Fibroblast of the conjunctiva (primary cell): ENCODE results near the gene MCM8.

ENCODE experiments used
- DNase-seq: peaks from one replicate; pipeline ENCODE4 v3.0.0-alpha.2; 2010; ENCODE audit warnings: low read depth

The MCM8 gene

GRCh38 chr20:5950271-5951031, at the start of gene MCM8, which contains the start of gene TRMT6:
Gene MCM8 (plus strand): TSS chr20:5950652. CDS start chr20:5952016, 1,364 bp downstream.
Gene TRMT6 (minus strand): TSS chr20:5950533. CDS start chr20:5950405, 128 bp downstream.
- DNase-seq = peak; percentile 90

- no peak for DNase-seq
These were observed 49.5 kb upstream of the MCM8 start for GRCh38 chr20:5900908-5901307.

DNA sequence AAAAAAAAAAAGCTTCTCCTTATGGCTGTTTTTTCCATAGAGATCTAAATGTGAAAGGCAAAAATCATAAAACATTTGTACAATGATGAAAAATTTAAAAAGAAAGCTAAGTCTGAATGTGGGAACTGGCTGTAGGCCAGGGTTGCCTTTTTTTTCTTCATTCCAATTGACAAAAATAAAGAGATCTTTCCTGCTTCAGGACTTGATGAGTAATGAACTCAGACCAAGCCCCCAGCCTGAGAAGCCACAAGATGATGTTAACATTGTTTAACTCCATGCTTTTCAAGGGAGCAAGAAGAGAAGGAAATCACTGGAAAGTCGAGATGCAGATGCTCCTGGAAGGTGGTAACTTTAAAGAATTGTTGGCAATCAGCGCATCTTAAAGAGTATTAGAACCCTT, 41.5 kb upstream of the MCM8 start:
- DNase-seq = no peak

GRCh38 chr20:5910186-5910585, 40.3 kb upstream of the MCM8 start:
- no peak for DNase-seq

- no peak for DNase-seq
These were observed 37.3 kb upstream of the MCM8 start for GRCh38 chr20:5913166-5913565.

DNA sequence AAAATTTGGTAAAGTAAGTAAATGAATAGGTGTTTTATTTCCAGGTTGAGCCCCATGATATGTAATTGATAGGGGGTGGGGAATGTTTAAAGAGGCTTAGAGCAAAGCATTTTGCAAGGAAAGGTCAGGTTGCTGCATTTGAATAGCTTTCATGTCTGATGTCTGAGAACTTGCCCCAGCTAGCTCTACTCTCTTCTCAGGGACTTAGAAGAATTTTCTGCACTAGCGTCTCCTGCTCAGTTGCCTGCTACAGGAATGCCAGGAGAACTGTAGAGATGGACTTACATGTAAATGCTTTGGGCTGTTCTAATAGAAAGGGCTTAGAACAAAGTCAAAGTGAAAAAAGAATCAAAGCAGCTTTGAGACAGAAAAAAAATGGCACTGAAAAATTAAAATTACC, 35.6 kb upstream of the MCM8 start:
- no peak for DNase-seq

- DNase-seq = peak; percentile 1
These were observed 31.4 kb upstream of the MCM8 start for GRCh38 chr20:5918856-5919625.

GRCh38 chr20:5919626-5920544, 30.6 kb upstream of the MCM8 start:
- no peak for DNase-seq

GRCh38 chr20:5920581-5920980, 29.9 kb upstream of the MCM8 start:
- no peak for DNase-seq

DNA sequence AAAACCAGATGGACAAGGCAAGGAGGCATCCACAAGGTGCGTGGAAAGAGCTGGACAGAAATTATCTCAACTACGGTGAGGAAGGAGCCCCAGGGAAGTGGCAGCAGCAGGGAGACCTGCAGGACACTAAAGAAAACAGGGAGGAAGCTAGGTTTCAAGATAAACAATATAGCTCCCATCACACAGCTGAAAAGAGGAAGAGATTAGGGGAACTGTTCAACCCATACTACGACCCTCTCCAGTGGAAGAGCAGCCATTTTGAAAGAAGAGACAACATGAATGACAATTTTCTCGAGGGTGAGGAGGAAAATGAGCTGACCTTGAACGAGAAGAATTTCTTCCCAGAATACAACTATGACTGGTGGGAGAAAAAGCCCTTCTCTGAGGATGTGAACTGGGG, 27.0 kb upstream of the MCM8 start:
- DNase-seq = no peak

DNA sequence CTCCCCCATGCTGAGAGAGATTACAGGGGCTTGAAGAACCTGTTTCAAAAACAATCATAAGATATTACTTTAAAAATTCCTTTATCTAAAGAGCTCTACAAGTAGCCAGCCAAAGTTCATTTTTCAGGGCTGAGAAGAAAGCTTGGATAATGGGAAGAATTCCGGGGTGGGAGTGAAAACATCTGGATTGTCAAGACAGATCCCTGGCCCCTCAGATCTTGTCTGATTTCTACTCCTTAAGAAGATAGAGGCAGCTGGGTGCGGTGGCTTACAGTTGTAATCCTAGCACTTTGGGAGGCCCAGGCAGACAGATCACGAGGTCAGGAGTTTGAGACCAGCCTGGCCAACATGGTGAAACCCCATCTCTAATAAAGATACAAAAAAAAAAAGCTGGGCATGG, 24.9 kb upstream of the MCM8 start:
- DNase-seq = no peak

- no peak for DNase-seq
These were observed 22.5 kb upstream of the MCM8 start for GRCh38 chr20:5927749-5928462.

- no peak for DNase-seq
These were observed 21.4 kb upstream of the MCM8 start for GRCh38 chr20:5928836-5929715.

DNA sequence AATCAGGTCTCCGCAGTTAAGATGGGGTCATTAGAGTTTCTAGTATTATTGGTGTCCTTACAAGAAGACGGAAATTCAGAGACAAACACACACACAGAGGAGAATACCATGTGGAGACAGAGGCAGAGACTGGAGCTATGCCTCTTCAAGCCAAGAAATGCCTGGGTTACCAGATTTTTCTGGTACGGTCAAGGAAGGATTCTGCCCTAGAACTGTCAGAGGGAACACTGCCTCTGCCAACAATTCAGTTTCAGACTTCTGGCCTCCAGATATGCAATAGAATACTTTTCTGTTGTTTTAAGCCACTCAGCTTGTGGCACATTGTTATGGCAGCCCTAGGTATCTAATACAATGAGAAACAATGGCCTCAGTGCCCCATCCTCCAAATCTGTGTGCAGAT, 19.0 kb upstream of the MCM8 start:
- DNase-seq = no peak

GRCh38 chr20:5932796-5933195, 17.7 kb upstream of the MCM8 start:
- DNase-seq = no peak

DNA sequence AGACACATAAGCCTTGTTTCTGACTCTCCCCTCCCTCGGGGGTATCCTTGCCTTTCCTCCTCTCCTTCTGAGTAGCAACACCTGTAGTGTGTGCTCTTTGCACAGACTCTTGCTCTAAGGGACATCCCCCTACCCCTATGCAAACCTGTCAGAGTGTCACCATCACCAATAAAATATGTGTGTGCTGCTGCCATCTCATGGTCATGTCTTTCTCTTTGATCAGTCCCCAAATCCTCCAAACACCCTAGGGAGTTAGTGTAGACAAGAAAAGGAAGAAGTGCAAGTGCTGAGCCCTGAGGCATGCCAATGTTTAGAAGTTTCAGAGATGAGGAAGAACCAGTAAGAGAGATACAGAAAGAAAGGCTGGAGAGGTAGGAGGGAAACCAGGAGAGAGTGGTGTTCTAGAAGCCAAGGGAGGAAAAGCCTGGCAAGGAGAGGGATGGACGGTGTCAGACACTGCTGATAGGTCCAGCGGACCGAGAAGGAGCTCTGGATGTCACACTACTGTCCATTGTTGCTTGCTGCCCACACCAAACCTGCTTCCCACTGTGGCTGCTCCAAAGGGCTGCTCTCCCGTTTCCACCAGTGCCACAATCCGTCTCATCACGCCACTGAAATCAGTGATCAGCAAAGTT, 16.5 kb upstream of the MCM8 start:
- no peak for DNase-seq

DNA sequence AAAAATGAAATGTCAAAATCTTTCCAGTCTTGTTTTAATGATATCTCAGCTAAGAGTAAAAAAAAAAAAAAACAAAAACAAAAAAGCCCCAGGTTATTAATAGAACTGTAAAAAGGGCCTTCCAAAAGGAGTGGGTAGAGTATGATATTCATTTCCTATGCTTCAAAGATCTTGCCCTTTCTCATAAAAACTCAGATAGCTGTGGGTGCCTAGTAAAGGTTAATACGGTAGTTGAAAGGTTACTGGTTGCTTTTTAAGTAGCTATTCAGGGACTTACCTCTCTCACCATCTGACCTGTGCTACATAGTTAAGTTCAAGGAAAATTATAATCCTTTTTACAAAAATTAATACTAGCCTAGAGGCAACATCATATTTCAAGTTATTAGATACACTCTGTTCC, 15.1 kb upstream of the MCM8 start:
- no peak for DNase-seq

GRCh38 chr20:5936238-5936637, 14.2 kb upstream of the MCM8 start:
- no peak for DNase-seq

- DNase-seq = no peak
These were observed 11.9 kb upstream of the MCM8 start for GRCh38 chr20:5938456-5939029.

GRCh38 chr20:5945963-5946362, 4.5 kb upstream of the MCM8 start:
- DNase-seq = peak; percentile 23
